HepG2 (cell line): Measurements from ENCODE around the gene MRPL27. TPM values are rescaled to one million over a fixed set of nuclear protein-coding genes. Genes with fewer than 3 reads are reported as not detected.
A peak's percentile ranks its signal among the peaks of the same experiment; 100 is the strongest.

Experiments
- ARID3A ChIP-seq: IDR thresholded peaks from 2 replicates; pipeline ENCODE4 v1.6.1; 2012; ENCODE audit warnings: low read depth, low read length, improper control_type of control experiment
- BRCA1 ChIP-seq: sonication (generic); formaldehyde crosslinking; IDR thresholded peaks from 2 replicates; pipeline ENCODE4 v1.4.0; 2020; ENCODE audit warnings: missing genetic modification reagents
- BRD4 ChIP-seq: sonication (generic); formaldehyde crosslinking; IDR thresholded peaks from 2 replicates; pipeline ENCODE4 v1.4.0; 2020; ENCODE audit warnings: missing genetic modification reagents
- CCAR2 ChIP-seq: fragments of 200-400 bp; formaldehyde crosslinking; optimal IDR thresholded peaks from 2 replicates; pipeline ENCODE3; 2018; ENCODE audit warnings: low read depth, mild to moderate bottlenecking, low read length, moderate library complexity
- GPBP1L1 ChIP-seq: sonication (generic); formaldehyde crosslinking; IDR thresholded peaks from 2 replicates; pipeline ENCODE4 v1.5.0; 2020; ENCODE audit warnings: mild to moderate bottlenecking, missing genetic modification reagents
- HIVEP1 ChIP-seq: sonication (generic); formaldehyde crosslinking; IDR thresholded peaks from 2 replicates; pipeline ENCODE4 v1.4.0; 2020; ENCODE audit warnings: mild to moderate bottlenecking, missing genetic modification reagents
- IKZF1 ChIP-seq: fragments of 450-650 bp; IDR thresholded peaks from 2 replicates; pipeline ENCODE4 v1.7.1; 2016
- MBD4 ChIP-seq: IDR thresholded peaks from 2 replicates; pipeline ENCODE4 v1.6.1; 2012; ENCODE audit warnings: low read length, inconsistent platforms, borderline replicate concordance
- PRDM15 ChIP-seq: sonication (generic); formaldehyde crosslinking; IDR thresholded peaks from 2 replicates; pipeline ENCODE4 v1.4.0; 2020; ENCODE audit warnings: missing genetic modification reagents
- RERE ChIP-seq: IDR thresholded peaks from 2 replicates; pipeline ENCODE4 v1.6.1; 2016; ENCODE audit warnings: low read depth, missing genetic modification reagents, missing compliant biosample characterization
- TEAD3 ChIP-seq: optimal IDR thresholded peaks from 2 replicates; pipeline ENCODE3; 2016; ENCODE audit warnings: borderline replicate concordance
- ZBTB21 ChIP-seq: sonication (generic); formaldehyde crosslinking; IDR thresholded peaks from 2 replicates; pipeline ENCODE4 v1.4.0; 2020; ENCODE audit warnings: missing genetic modification reagents
- ZBTB49 ChIP-seq: sonication (generic); formaldehyde crosslinking; IDR thresholded peaks from 2 replicates; pipeline ENCODE4 v1.4.0; 2020; ENCODE audit warnings: missing genetic modification reagents, borderline replicate concordance
- polyA plus RNA-seq, 8 experiments: library from polyadenylated mRNA; depleted of rRNA in 3 of 8; stranded (reverse) in 7 of 8; unstranded in 1 of 8; fragments of >200 nt; fragmentation: Illumina TruSeq in 4 of 8; extraction: Trizol in 4 of 8; gene quantifications; 2 replicates each; pipeline versions ENCODE4 v1.2.1 to v1.2.3, GENCODE V29; 2011 to 2016; ENCODE audit warnings: low read depth in 4 of 8, missing spikeins in 1 of 8, mixed read lengths in 1 of 8; ENCODE audit not compliant: insufficient read depth in 1 of 8
- total RNA-seq, 5 experiments: library from RNA; depleted of rRNA; stranded (reverse); fragments of >200 nt; fragmentation: Illumina TruSeq; extraction: Trizol; gene quantifications; 2 replicates each; pipeline ENCODE4 v1.2.3, GENCODE V29; 2016; ENCODE audit warnings: low read depth in 1 of 5

Gene MRPL27
- total and polyA plus RNA-seq, 2 of the 13 experiments (the other 11 are each of a cell fraction or from before 2014, with no cell fraction given): 137 to 217 TPM

- 0 out of 2 replicates have a peak, but pooled peaks have one; percentile 51 for TF ChIP-seq PRDM15
- peak; percentile 90; the same call in 1 of the 2 replicates for TF ChIP-seq ZBTB49
- TF ChIP-seq BRD4: peak; percentile 96
- no peak for TF ChIP-seq GPBP1L1 (CRISPR knock-in tag)
- 0 out of 2 replicates have a peak, but pooled peaks have one; percentile 55 for TF ChIP-seq BRCA1 (CRISPR knock-in tag)
- peak; percentile 58; the same call in 1 of the 2 replicates for TF ChIP-seq RERE (CRISPR knock-in tag)
- no peak for TF ChIP-seq CCAR2
- peak; percentile 71; the same call in 1 of the 2 replicates for TF ChIP-seq ZBTB21 (CRISPR knock-in tag)
- no peak for TF ChIP-seq IKZF1
- TF ChIP-seq HIVEP1 (CRISPR knock-in tag): peak; percentile 93
- no peak for TF ChIP-seq ARID3A
- TF ChIP-seq MBD4: no peak
- TF ChIP-seq TEAD3: peak; percentile 67
Observed at GRCh38 chr17:50372758-50373556, at the start of gene MRPL27, which contains the start of gene EME1 (continued).
